ENCODE data around the gene GALNTL6.

GALNTL6 gene

DNA sequence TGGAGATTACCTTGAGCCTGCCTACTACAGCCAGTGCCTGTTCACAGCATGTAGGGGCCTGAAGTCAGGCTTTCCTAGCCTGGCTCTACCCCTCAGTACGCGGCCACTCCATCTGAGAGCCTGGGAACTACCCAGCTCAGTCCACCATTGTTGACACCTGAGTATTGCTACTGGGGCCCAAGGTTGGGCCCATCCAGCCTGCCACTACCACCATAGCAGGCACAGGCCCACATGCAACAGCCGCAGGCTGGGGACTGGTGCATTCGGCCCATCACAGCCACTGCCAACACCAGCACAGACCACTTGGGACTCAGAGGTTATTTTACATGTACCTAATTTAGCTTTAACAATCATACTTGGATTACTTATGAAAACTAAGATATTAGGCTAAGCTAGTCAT, 314.0 kb downstream of the GALNTL6 start:
- DNase-seq, result no peak

DNA sequence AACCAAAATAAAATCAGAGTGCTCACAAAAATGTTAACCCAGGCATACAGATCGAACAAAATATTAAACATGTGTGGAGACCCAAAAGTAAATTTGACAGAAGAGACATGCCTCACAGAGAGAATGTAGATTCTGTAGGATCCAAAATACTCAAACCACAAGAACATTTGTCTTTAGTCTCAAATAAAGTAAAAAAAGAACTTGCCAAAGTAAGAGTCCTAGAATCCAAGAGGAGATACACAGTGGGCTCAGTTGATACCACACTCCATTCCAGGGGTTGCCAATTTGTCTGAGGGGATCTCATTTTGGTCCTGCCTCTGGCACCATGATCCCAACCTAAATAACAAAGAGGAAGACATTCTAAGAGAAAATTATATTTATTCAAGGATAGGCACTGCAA, 316.4 kb downstream of the GALNTL6 start:
- DNase-seq, result no peak

DNA sequence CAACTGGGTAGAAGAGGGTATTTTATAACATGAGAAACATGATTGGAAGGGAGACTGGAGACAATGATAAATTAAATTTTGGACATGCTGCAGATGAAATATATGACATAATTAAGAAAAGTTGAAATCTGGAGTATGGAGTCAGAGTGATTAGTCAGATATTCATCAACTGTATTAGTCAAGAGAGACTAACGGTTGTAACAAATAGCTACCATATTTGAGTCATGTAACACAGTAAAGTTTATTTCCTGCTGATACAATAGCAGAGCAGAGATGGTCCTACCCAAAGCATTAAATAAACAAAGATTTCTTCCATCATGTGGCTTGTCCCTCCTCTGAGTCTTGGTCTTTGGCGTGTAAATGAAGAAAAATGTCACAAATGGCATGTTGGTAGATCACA, 321.3 kb downstream of the GALNTL6 start:
- DNase-seq, result no peak

DNA sequence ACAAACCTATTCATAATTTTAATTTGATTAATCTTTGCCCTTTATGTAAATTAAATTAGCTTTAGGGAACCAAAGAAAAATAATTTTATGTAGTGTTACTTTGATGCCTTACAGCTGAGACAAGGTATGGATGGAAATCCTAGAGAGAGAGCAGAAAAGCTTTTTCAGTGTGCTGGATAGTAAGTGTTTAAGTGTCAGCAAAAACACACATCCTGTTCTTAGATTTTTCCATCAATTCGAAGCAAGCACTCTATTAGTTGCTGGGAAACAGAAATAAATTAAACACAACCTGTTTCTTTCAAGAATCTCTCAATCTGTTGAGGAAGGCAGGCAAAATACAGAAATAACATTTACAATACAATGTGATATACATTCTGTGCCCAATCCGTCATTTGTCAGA, 327.8 kb downstream of the GALNTL6 start:
- no peak for DNase-seq

DNA sequence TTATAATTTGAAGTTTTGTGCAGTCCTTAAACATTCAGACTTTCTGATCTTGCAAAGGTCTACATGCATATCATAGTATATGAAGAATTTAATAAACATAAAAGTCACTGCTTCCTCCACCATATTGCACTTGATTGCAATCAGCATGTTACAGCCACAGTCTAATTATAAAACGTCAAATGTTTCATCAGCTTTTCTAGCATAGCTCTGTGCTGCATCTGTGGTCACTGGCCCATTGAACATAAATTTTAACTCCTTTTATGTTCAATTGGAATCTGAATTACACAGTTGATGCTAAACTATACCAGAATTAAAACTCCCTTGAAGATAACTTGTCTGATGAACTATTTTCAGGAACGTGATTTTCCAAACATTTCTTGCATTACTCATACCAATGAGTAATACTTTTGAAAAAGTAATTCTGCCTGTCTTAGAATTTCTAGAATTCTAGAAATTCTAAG, 329.1 kb downstream of the GALNTL6 start:
- no peak for DNase-seq

DNA sequence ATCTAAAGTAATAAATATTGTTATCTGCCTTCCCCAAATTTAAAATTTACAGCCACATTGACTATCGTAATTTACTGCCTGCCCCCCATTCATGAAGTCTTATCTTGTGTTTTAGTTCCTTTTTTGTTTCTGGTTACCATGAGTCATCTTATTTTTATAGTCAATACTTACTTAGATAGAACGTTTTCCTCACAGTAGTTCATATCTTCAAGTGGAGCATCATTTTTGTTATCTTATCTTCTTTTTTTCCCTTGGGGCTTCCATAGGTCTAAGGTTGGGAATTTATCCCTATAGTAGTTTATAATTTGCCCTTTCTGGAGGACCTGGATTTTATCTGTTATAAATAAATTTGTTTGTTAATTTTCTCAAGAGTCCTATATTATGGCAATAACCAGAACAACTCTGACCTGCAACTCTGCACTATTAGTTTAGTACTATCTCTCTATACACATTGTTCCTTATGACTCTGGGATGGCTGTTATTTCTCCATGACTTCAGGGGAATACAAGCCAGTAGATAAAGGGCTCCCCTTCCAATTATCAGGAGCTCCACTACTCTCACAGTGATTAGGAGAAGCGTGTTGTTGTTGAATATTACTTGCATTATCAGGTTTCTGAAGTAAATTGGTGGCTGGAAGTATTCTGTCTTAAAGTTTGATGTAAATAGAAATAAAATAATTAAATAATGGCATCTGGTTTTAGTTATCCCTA, 330.6 kb downstream of the GALNTL6 start:
- no peak for DNase-seq

DNA sequence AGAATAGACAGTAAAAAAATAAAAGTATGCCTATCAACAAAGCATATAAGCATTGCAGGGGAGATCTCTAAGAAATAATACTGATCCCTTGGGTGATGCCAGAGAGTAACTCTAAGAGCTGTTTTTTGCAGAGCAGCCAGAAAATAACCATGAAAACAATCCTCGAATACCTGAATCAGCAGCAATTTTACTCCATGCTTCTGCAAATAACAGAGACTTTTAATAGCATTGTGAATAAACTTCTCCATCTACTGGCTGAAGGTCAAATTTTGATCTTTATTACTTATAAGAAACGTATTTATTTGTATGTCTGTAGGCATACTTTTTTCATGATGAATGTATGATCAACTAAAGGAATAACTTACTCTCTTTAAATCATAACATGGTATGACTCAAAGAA, 334.5 kb downstream of the GALNTL6 start:
- DNase-seq, result no peak

DNA sequence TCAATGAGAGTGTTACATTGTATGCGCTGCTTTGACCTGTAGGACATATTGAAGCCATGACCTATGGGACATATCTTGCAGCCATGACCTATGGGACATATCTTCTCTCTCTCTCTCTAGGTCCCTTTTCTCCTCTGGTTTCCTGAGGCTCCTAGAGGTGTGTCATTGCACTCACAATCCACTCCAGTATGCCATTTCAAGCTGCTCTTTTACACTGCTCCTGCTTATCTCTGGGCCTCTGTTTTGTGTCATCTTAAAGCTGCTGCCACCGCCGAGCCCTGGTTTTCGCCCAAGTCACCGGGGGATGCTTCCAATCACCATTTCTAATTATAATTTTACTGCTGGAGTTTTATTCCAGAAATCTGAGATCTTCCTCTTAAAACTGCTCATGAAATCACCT, 336.1 kb downstream of the GALNTL6 start:
- no peak for DNase-seq

DNA sequence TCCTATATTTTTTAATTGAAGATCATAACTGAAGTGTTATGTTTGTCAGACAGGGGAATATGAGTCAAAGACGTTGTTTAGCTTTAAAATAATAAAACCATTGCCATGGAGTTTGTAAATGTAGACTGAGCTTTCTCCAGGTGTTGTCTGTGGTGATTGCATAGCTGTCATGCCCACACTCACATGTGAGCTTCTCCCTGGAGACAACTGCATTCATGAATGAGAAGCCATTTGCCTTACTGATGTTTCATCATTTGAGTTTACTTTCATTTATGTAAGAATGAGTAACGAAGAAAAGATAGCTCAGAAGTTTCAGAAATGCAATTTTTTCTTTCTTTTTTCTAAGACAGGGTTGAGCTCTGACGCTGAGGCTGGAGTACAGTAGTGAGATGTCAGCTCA, 339.1 kb downstream of the GALNTL6 start:
- no peak for DNase-seq

DNA sequence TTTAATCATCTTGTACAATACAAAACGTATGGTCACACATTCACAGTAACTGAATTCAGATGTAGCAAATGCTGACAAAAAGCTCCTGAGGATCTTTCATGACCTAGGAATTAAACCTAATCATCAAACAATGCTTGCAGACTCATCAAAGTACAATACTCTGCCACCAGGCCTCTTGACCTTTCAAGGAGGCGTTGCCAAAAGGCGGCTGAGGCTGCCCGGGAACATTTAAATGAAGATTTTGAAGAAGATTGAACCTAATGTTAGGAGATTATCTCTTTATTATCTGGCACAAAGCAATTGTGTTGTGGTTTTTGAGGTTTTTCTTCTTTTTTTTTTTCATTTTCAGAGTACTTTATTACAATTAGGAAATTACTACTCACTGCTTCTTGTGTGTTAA, 340.5 kb downstream of the GALNTL6 start:
- DNase-seq, result no peak

DNA sequence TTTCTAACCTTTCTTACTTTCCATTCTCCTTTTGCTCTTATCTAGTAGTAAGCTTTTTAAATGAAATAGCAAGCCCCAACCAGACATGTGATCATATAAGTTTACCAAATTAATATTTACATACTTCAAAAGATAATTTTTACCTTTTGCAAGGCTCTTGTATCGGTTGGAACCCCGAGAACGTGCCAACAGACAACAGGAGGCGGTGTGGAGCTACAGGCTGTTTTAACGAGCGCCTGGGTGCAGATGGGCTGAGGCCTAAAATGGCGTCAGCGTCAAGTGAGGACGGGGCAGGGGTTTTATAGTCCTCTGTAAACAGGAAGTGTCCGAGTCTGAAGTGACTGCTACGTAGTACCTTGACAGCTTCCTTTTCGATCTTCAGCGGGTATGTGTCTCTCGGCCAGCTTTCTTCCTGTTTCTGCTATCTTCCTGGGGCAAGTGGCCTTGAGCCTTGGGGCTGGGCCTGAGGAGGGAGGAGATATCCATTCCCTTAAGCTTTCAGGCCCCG, 342.7 kb downstream of the GALNTL6 start:
- DNase-seq, result no peak

DNA sequence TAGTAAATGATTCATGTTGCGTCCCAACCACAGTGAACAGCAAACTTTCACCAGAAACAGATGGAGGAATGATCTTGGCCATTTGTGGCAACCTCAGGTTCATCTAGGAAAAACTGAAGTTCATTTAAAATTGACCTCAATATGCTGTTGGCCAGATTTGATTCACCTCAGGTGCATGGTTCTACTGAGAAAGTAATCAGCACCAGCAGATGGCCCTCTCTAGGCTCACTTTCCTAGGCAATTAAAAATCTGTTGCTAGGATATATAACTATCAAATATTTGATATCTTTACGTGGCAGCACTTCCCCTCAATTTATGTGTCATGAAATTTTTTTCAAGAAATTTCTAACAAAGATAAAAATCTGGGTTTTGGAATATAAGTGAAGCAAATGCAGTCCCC, 344.7 kb downstream of the GALNTL6 start:
- no peak for DNase-seq

DNA sequence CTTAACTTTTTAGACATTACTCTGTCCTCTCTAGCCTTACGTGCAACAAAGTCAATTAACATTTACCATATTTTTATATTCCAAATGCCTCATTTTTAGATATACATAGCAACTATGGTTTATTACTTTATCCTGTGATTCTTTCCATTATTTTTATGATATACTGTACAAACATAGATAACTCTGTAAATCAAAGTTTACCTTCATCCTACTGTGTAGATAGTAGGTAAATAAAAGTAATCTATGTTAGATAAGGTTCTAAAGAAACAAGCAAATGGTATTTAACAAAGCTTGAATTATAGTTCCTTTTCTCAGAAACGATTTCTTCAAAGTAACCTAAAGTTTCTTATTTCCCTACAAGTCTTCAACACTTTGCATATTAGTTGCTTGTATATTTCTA, 350.0 kb downstream of the GALNTL6 start:
- no peak for DNase-seq

DNA sequence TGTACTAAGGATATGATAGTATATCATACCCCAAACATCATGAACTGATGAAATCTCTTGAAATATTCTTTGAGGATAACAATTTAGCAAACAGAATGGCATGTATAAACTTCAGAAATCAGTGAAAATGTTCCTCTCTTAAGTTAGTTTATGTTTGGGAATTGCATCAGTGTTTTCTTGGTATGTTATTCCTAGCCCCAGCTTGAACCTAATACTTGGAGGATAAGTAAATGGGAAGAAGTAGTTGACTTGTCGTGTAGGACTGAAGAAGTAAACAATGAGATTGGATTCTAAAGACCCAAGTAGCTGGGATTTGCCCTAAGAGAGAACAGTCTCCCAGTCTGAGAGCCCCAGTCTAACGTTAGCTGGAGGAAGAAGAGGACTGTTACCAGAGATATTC, 355.7 kb downstream of the GALNTL6 start:
- no peak for DNase-seq

DNA sequence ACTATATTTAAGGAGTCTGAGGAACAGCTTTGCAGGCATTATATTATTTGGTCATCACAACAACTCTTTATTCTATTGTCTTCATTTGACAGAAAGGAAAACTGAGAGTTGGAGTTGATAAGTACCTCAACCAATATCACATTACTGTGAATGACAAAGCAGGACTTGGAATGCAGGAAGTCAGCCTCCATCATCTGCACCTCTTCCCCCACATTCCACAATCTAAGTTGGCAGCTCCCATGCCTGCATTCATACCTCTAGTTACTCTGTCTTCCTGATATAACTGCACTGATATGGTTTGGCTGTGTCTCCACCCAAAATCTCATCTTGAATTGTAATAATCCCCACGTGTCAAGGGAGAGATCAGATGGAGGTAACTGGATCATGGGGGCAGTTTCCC, 356.7 kb downstream of the GALNTL6 start:
- DNase-seq, result no peak

DNA sequence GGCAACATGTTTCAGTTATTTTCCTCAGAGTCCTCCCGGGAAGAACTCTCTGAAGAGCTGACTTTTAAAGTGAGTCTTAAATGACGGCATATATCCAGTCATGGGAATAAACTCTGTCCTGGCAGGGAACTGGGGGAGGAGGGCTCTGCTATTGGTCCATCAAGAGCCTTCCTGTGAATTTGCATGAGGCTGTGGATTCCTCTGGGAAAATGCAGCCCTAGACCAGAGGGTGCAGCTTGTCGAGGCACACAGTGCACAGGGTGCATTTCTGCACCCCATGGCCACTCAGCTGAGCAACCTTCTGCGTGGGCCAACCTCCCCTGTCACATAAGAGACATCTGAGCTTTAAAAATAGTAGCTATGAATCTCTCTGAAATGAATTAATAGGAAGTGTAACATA, 360.0 kb downstream of the GALNTL6 start:
- no peak for DNase-seq

DNA sequence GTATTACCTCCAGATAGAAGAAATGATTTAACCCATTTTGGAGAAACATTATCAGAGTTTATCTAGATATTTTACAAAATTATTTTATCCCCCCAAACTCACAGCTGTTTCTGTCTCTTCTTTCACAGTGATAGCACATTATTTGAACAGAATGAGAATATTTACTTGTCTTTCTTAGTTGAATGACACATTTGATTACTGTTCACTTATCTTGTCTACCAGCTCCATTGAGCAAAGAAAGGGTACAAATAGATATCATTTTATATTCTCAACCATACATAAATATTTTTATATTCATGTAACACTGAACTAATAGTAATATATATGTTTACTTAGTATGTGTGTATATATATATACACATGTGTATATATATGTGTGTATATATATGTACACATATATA, 364.2 kb downstream of the GALNTL6 start:
- DNase-seq, result no peak

DNA sequence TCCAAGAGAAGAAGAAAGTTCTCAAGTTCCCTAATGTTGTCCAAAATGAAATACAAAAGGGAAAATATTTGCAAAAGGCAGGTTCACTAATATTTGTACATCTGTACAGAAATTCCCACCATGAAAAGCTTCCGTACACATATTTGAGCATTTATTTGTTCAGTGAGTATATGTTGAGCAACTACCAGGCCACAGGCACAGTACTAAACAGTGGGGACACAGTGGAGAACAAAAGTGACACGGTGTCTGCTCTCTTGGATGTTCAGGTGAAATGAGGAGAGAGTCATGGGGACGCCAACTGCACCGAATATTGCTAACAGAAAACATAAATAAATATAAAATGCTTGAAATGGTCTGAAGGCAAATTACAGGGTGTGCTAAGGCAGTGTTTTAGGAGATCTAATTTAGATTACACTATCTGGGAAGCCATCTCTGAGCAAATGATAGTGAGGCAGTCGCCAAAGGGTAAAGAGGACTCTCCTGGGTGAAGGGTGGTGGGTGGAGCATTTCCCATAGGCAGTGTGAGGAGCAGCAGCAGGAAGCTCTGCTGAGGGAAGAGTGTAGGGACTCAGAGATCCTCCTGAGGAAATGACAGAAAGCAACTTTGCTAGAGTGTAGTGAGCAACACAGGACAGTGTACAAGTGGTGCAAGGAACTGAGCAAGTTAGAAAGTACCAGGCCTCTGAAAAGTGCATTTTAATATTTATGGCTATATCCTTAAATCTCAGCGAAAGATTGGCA, 375.2 kb downstream of the GALNTL6 start:
- DNase-seq, result no peak

DNA sequence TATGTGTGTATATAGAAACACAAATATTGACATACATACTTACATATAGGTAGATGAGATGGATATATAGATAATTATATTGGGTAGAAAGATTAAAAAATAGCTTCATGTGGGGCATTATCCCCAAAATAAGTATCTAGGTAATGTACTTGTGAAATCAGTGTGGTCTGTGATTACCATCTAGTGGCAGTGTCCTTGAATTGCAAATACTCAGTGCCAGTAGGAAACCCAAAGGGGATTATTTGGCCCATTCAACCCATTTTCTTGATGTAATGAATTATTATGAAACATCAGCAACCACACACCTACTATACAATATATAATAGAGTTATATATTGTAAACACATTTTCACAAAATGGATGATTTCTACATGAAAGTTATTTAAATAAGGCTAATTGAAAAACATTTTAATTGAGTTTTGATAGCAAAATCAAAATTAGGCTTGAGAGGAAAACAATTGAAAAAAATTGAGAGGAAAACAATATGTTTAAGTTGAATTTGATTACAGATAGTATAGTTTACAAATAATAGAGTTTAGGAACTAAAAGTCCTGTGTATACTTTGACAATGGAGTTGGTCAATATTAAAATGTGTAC, 389.4 kb downstream of the GALNTL6 start:
- no peak for DNase-seq

DNA sequence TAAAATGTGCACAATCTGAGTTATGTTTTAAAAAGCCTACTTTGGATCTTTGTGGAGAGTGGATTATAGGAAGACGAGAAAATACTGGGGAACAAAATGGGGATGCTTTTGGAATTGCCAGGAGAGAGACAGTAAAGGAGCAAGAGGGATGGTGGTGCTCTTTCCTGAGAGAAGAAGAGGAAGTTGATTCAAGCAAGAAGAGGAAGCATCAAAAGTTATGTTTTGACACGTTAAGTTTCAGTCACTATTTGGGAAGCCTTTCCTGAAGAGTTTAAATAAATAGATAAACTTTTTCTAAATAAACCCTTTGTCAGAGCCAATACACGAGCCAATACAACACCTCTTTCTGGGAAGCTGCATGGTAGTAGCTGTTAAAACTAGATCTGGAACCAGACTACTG, 394.1 kb downstream of the GALNTL6 start:
- DNase-seq, result no peak

DNA sequence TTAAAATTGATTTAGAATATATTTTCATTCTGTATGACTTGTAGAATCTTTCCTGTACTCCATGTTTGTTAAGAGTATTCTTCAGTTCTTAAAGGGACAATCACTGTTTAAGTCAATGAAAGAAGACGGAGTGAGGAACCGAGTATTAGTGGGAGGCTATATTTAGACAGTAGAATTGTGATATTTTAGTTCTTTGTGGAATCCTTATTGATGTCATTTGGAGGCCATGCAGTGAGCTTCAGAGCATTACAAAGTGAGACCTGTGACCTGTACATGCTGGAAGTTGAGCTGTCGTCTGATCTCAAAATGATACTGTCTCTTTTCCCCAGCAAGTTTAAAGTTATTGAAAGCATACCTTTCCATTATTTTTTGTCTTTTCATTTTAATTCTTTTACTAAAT, 394.7 kb downstream of the GALNTL6 start:
- DNase-seq, result no peak

DNA sequence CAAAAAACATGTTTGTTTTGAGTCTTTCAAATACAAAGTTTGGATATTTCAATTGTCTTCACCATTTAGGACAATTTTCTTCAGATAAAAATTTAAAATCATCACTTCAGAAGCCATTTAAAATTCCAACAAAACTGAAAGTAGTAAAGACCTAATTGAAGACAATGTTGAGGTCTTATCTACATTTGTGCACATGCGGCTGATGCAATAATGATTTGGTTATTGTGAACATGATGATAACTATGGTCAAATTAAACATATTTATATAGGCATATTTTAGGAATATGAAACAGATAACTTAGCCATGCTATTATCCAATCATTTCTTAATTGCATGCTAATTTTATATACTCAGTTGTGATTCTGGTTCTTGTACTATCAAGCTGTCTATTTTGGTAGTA, 407.5 kb downstream of the GALNTL6 start:
- DNase-seq, result no peak

DNA sequence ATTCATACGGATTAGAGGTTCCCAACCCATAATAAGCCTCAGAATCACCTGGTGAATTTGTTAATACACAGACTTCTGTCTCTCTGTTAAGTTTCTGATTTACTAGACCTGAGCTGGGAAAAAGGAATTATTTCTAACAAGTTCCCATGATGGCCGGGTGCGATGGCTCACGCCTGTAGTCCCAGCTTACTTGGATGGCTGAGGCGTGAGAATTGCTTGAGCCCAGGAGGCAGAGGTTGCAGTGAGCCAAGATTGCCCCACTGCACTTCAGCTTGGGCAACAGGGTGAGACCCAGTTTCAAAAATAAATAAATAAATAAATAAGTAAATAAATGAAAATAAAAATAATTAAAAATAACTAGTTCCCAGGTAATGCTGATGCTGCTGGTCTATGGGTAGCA, 412.3 kb downstream of the GALNTL6 start:
- DNase-seq, result no peak

DNA sequence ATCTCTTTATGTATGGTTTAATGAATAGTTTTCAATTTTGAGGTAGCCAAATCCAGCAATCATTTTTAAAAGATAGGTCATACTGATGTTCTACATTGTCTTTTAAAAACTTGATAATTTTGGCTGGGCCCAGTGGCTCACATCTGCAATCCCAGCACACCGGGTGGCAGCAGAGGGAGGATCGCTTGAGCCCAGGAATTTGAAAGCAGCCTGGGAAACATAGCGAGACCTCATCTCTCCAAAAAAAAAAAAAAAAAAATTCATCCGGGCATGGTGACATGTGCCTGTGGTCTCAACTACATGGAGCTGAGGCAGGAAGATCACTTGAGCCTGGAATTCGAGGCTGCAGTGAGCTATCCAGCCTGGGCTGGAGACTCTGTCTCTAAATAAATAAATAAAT, 419.8 kb downstream of the GALNTL6 start:
- no peak for DNase-seq

Data from central memory CD4-positive, alpha-beta T cell (primary cell).